CD4-positive, alpha-beta T cell treated with Interleukin-6 at 100 ng/mL for 8 hours (primary cell): Measurements from ENCODE around the gene SPDYE4.
"Not testable (repeated sequence)": the region's sequence is repeated elsewhere in the genome, so short reads cannot be mapped to it uniquely, and the experiment has no call there.

Experiments used
- DNase-seq: peaks from one replicate; pipeline ENCODE4 v3.0.0-alpha.2; 2020; ENCODE audit warnings: mixed read lengths, low spot score

Gene SPDYE4, protein sequence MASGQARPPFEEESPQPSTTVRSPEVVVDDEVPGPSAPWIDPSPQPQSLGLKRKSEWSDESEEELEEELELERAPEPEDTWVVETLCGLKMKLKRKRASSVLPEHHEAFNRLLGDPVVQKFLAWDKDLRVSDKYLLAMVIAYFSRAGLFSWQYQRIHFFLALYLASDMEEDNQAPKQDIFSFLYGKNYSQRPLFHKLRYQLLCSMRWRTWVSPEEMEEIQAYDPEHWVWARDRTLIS

DNA sequence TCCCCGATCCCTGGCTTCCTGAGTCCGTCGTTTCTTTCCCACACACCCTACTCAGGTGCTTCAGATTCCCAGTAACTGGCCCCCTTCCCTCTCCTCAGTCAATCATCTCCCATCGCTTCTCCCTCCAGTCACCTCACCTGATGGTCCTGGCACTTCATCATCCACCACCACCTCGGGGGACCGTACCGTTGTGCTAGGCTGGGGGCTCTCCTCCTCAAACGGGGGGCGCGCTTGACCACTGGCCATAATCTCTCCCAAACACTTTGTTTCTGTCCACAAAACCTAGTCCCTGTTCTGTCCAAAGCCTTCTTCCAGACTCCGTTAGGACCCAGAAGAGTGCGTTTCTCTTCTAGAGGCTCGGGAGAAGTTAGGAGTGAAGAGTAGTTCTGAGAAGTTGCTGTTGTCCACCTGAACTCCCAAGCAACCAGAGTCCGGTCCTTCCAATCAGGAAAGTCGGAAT is at the start of gene SPDYE4:
SPDYE4 (minus strand) TSS at position 410 of the 460 bp plus-strand sequence; CDS start at position 246, 164 bp downstream.
- no peak for DNase-seq

DNA sequence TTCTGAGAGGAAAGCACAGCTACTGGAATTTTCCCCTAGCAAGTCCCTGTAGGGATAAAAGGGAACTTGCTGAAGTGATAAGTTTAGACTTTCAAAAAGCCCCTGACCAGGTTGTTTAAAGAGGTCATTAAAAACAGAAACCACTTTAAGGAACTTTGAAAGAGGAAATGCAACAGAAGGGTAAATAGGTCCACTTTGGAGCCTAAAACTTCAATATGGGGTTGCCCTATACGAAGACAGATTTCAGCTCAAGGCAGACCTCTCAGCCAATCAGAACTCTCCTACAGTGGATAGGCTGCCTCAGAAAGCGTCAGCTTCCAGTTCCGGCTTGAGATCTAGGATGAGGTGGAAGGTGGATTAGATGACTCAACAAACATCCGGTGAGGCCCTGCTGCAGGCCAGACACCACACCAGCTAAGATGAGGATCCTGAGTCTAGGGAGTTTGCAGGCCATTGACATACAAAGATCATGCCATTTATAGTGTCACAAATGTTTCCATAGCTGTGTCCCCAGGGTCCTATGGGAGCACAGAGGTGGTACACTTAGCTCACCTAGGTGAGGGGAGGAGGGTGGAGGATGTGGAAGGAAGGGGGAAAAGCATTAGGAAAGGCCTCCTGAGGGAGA is 48.7 kb upstream of the SPDYE4 start:
- DNase-seq = no peak

DNA sequence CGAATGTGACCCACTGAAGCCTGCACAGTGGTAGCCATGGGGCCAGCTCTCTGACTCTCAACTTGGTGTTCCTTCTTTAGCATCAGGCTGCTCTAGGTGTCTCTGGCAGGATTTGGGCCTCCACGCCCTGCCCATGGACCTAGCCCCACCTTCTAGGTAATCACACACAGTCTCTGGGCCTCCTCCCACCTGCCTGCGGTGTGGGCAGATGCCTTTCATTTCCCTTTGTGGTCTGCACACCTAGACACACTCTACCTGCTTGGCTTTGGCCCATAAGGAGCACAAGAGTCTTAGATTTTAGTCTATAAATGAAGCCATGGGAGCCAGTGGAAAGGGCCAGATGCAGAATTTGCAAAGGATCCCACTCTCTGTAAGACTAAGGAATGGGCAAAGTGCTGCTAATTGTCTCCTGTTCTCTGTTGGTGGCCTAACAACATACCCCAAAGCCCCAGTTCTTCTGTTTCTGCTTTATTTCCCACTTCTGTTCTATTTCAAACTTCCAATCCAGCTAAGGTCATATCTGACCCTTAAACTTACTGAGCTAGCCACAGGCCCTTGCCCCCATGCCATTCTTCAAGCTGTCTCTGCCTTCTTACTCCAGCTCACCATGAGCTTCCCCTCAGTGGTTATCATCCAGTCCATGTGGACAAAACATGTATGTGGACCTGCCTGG is 48.0 kb upstream of the SPDYE4 start:
- no peak for DNase-seq

DNA sequence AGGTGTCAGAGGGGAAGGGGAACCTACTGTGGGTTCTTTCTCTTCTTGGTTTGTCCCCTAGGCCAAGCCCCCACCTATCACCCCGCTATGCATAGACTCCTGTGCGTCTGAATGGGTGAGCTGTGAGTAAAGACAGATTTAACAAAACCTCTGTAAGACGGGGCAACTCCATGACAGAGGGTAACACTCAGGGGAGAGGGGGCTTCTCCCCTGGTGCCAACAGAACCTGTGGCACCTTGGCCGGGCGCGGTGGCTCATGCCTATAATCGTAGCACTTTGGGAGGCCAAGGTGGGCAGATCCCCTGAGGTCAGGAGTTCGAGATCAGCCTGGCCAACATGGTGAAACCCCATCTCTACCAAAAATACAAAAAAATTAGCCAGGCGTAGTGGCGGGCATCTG is 47.0 kb upstream of the SPDYE4 start:
- DNase-seq = not testable (repeated sequence)

DNA sequence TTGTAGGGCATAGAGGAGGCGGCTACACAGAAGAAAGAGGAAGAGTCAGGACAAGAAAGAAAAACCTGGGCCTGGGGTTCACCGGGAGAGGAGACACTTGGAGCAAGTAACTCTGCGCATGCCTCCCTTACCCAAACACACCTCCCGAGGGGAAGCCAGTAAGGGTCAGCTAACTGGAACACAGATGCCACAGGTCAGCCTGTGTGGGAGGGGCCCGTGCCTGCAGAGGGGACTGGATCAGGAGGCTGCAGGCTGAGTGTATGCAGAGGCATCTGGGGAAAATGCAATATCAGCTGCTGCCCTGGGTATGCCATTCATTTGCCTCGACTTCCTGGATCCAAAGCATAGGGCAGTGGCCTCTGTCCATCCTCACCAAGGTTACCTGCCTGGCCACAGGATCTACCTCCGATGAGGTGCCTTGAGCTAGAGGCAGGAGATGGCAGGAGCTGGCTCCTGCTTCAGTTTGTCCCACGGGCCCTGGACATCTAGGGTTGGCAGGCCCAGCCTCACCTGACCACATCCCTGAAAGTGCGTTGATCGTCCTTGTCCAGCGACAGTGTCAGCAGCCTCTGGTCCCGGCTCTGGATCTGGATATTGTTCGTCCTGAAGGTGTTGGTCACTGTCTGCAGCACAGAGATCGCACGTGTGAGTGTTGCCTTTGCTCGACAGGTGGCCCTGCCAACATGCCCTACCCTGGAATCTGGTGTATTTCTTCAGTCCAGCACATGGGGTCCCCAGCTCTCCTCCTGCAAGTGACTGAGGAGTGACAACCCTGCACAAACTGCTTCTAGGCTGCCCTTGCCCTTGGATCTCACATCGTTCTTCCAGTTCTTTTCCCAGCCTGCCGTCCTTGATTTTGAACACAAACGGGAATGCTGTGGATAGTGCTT is 45.4 kb upstream of the SPDYE4 start:
- no peak for DNase-seq

DNA sequence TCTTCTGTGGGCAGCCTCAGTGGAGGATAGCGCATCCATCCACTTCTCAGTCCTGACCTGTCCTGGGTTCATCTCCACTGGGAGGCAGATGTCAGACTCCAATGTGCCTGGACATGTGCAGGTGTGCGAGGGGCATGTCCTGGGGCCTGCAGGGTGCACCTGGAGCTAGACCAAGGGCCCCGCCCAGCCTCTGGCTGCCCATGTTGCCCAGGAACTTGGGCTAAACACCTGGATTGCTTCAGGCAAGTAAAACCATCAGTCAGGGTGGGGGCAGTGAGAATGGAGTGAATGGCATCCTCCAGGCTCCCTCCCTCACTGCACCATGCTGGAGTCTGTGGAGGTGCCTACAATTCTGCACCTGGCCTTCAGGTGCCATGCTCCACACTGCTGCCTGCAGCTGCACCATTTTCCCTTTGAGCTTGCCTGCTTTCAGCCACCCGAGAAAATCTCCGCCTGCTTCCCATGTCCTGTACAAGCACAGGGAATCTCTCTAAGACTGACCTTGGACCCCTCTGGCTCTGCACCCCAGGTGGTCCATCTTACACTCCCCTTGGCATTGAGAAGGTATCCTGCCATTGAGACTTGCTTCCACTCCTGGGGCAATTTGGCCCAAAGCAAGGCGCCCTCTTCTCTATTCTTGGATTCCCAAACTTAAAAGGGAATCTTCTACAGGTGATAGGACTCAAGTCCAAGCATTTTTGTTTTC is 42.9 kb upstream of the SPDYE4 start:
- no peak for DNase-seq

DNA sequence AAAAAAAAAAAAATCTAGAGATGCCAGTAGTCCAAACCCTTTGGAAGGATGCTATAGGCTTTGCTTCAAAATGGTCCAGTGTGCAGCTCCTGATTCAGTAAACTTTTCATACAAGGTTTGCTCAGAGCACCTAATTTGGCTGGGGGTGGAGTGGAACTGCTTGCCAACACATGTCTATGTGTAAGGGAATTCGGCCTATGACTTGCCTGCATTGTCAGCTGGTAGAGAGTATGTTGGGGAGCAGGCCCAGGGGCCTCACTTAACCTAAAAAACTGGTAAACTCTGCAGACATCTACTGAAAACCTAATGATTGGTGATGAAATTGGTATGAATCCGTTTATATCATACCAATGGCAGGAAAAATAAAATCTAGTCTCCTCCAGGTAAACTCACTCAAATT is 42.3 kb upstream of the SPDYE4 start:
- no peak for DNase-seq

DNA sequence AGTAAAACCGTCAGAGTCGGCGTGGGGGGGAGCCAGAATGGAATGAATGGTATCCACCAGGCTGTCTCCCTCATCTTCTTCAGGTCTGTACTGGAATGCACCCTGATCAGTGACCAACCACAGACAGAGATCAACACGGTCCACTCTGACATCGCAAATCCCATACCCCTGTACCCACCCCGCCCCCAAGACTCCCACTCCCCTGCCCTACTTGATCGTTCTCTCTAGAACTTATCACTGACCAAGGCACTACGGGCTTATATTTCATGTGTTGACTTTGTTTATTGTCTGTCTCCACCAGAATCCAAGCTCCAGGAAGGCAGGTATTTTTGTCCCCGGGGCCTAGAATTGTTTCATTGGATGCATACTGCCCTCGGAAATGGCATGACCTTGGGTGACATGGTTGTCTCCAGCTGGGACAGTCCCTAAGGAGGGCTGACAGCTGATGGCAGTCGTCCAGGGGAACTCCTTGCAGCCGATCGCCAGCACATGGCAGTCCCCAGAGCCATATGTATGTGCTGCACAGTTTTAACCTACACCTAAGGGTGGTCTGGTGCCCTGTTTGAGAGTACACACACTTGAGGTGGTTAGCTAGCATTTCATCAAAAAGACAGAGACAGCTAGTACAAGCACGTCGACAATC is 41.3 kb upstream of the SPDYE4 start:
- DNase-seq = no peak

DNA sequence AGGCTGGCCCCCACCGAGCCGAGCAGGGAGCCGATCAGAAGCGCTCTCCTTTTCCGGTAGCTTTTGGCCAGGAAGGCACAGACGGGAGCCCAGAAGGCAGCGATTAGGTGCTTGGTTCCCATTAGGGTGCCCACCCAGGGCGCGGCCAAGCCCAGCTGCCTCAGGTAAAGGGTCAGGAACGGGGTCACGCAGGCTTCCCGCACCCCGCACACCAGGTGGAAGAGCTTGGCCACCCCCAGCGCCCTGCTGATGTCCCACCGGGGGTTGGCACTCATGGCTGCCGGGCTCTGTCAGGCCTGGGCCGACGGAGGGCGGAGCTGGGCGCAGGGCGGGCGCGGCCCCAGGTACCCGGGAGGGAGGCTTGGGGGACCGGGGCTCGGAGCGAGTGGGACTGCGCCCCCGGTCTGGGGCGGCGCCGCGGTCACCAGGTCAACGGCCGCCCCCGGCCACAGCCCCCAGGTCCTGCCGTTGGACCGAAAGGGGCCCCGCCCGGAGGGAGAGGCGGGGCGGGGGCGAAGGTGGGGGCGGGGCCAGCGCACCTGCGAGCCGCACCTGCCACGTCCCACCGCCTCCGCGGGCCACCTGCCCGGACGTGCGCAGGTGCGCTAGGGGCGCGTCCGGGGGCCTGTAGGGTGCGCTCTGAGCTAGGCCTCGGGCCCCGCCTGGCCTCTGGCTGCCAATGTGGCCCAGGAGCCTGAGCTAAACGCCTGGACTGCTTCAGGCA is 40.7 kb upstream of the SPDYE4 start, which contains the start of gene MFSD6L:
MFSD6L (minus strand) TSS at position 520 of the 724 bp plus-strand sequence; CDS start at position 275, 245 bp downstream.
- no peak for DNase-seq

DNA sequence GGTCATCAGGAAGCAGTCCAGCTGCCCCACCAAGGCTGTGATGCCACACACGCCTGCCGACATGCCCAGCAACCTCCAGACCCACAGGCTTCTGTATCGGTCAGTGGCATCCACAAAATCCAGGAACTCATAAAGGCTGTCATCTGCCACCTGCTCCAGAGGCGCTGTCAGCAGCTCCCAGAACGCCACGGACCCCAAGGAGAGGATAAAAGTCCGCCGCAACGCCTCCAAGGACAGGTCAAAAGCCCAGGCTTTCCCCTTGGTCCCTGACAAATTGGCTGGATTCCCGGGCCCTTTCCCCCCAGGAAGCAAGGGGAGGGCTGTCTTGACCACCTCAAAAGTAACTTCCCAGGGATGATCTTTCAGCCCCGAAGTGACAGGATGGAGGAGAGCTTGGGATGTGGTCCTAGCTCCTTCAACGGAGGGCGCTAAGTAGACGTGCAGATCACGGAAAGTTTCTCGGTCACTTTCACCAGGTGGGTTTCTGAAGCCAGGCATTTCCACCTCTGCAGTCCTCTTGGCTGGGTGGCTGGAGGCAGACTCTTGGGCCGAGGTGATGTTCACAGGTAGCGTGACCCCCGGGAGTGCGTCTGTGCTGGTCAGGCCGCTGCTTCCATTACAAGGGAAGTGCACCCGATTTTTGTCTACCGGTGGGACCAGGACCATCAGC is 40.0 kb upstream of the SPDYE4 start:
- DNase-seq = no peak

DNA sequence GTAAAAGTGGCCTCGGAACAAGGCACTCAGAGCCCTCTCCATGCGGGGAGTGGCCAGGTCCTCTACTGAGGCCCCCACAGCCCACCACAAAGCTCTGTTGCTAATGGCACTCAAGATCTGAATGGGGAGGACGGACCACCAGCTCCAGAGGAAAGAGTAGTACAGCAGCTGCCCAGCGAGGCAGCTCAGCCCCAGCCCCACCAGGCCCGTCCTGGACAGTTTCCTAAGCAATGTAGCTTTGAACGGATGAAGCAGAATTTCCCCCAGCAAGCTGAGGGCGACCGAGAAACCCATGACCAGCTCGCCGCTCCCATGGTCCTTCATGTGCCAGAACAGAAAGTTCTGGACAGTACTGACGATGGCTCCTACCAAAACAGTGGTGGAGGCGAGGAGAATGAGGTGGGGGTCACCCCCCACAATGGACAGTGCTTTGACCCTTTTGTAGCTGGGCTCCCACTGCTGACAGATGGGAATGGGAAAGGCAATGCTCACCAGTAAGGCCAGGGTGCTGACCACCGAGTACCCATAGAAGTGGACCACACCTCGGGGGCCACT is 39.4 kb upstream of the SPDYE4 start:
- DNase-seq = no peak

DNA sequence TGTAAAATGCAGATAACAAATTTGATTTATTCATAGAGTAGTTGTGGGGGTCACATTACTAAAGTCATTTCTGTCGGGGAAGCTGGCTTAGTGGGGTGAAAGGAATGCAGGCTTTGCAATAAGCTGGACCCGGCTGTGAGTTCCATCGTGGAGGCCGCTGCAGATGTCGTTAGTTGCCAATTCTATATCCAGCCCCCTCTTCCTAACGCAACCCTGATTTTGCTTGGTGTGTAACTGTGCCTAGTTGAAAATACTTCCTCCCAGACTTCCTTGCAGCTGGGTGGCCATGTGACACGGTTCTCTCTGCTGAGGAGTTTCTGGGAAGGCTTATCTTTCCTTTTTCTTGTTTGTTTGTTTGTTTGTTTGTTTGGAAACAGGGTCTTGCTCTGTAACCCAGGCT is 36.3 kb upstream of the SPDYE4 start:
- no peak for DNase-seq

DNA sequence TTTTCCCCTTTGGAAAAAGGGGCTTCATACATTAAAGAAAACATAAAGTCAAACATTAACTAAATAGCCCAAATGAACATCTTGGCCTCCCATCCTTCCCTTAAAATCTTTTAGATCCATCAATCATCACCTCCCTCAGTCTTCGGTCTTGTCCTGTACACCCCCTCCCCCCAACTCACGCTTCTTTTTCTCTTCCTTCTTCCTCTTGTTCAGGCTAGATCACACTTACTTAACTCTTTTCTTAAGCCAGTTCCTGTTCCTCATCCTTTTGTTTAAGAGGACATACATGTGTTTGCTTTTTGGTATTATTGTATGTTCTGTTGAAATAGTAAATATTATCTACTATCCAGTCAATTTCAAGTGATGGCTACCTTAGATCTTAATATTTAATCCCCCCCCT is 35.3 kb upstream of the SPDYE4 start:
- DNase-seq = no peak

DNA sequence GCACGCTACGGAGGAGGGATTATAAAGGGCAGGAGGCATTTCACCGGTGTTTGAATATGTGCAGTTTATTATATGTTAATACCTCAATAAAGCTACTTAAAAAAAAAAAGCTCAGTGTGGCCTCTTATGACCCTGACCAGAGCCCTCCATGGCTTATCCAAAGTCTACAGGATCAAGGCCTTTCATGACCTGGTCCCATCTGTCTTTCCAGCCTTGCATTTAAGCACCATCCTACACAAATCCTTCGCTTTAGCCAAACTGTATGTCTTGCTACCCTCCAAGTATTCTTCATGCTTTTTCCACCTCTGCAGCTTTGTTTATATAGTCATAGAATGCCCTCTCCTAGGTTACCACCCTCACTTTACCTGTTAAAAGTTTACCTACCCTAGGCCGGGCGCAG is 34.3 kb upstream of the SPDYE4 start:
- DNase-seq = no peak

DNA sequence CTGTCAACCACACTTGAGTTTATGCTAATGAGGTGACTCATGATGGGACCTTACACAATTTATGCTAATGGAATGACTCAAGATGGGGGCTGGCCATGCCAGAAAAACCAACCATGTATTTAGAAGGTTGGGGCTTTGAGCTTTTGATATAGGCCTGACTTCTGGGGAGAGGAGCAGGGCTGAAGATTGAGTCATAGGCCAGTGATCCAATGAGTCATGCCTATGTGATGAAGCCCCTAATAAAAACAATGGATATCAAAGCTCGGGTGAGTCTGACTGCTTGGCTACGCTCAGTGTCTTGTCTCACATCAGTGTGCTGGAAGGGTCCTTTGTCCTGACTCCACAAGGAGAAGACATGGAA is 33.5 kb upstream of the SPDYE4 start:
- no peak for DNase-seq

DNA sequence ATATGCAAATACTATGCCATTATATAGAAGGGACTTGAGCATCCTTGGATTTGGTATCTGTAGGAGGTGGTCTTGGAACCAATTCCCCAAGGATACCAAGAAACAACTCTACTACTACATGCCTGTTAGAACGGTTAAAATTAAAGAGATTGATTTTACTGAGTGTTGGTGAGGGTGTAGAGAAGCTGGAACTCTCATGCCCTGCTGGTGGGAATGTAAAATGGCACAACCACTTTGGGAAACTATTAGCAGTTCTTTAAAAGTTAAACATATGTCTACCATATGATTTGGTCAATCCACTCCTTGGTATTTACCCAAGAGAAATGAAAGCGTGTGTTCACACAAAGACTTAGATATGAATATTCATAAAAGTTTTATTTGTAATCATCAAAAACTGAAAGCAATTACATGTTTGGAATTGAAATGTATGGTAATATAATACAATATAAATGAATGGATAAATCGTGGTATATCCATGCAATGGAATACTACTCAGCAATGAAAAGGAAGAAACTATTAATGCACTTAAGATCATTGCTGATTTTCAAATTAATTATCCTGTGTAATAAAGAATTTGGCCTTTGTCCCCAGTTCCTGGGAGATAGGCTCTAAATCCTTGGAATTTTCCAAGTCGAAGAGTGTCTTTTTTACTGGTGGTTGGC is 33.0 kb upstream of the SPDYE4 start:
- DNase-seq = no peak

DNA sequence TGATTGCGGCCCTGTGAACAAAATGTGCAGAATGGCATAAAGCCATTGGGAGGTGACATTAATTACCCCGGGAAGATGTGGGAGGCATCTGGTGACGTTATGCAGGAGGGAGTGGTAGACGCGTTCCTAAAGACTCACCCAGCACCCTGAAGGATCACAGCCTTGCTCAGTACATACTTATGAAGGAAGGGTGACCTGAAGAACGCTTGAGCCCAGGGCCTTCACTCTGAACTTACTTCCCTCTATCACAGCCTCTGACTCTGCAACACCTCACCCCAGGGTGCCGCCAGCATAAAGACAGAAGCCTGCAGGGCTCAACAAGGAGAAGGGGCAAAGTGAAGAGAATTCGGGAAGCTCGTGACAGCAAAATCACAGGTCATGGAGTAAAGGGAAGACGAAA is 31.4 kb upstream of the SPDYE4 start:
- no peak for DNase-seq

DNA sequence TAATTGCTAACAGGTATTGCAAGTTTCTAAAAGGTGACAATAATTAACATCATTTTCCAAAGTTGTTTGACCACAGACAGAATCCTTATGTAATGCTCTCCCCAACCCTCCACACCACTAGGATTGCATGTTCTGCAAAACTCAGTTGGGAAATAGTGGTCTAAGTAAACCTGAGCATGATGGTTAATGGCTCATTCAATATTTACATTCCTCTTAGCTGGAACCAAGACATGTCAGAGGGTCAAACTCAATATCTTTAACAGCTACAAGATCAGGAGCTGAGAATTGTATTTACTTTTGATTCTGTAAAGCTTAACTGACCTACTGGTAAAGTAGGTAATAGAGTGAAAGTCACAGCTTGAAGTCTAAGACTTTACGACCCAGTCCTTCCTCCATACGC is 30.7 kb upstream of the SPDYE4 start:
- no peak for DNase-seq
